Smooth muscle cell (in vitro differentiated cells): ENCODE measurements around the gene PNMT. TPM values are rescaled to one million over a fixed set of nuclear protein-coding genes. Genes with fewer than 3 reads are reported as not detected.

Experiments
- DNase-seq: peaks from one replicate; lab custom pipeline; 2025; ENCODE audit not compliant: unreplicated experiment; lab: John Stamatoyannopoulos, UW
- H2AFZ ChIP-seq: fragments of 200-600 bp; sonication (generic); 2 replicates; pipeline ENCODE4 v1.6.0; 2016; ENCODE audit warnings: antibody characterized with exemption, low read depth, mild to moderate bottlenecking
- H3F3A ChIP-seq: fragments of 200-600 bp; sonication (generic); 2 replicates; pipeline ENCODE4 v1.6.0; 2017; ENCODE audit warnings: antibody characterized with exemption, low read depth
- H3K27ac ChIP-seq: fragments of 200-600 bp; sonication (generic); 2 replicates; pipeline ENCODE4 v1.5.1; 2016; ENCODE audit warnings: low read depth, mild to moderate bottlenecking
- H3K27me3 ChIP-seq: fragments of 200-600 bp; sonication (generic); 2 replicates; pipeline ENCODE4 v1.6.1; 2016; ENCODE audit warnings: low read depth, mild to moderate bottlenecking
- H3K36me3 ChIP-seq: fragments of 200-600 bp; sonication (generic); 2 replicates; pipeline ENCODE4 v1.5.1; 2016; ENCODE audit warnings: low read depth
- H3K4me1 ChIP-seq: fragments of 200-600 bp; sonication (generic); 2 replicates; pipeline ENCODE4 v1.5.1; 2016; ENCODE audit warnings: low read depth
- H3K4me2 ChIP-seq: fragments of 200-600 bp; sonication (generic); 2 replicates; pipeline ENCODE4 v1.6.0; 2016; ENCODE audit warnings: mild to moderate bottlenecking
- H3K4me3 ChIP-seq: fragments of 200-600 bp; sonication (generic); 2 replicates; pipeline ENCODE4 v1.5.1; 2016; ENCODE audit warnings: mild to moderate bottlenecking
- H3K79me2 ChIP-seq: fragments of 200-600 bp; sonication (generic); 2 replicates; pipeline ENCODE4 v1.6.0; 2016; ENCODE audit warnings: low read depth, mild to moderate bottlenecking
- H3K9ac ChIP-seq: fragments of 200-600 bp; sonication (generic); 2 replicates; pipeline ENCODE4 v1.6.0; 2016; ENCODE audit warnings: low read depth
- H3K9me3 ChIP-seq: fragments of 200-600 bp; sonication (generic); replicated peaks from 2 replicates; pipeline ENCODE4 v1.5.1; 2016; ENCODE audit warnings: low read depth
- H4K20me1 ChIP-seq: fragments of 200-600 bp; sonication (generic); 2 replicates; pipeline ENCODE4 v1.6.0; 2016; ENCODE audit warnings: low read depth
- WGBS: methylation state at CpG from one replicate; pipeline ENCODE4 v1.1.7; 2016; ENCODE audit warnings: low lambda C conversion rate; 5-methylcytosine and 5-hydroxymethylcytosine counted together
- polyA plus RNA-seq: library from polyadenylated mRNA; unstranded; fragments of >200 nt; fragmentation: Nextera tagmentation; extraction: Ambion mirVana; gene quantifications from 2 replicates; pipeline ENCODE4 v1.2.1, GENCODE V29; 2016
- total RNA-seq: library from RNA; depleted of rRNA; stranded (reverse); fragments of >200 nt; gene quantifications from 2 replicates; pipeline ENCODE4 v1.2.3, GENCODE V29; 2014
- TF ChIP-seq, protein P1 (sequence below): fragments of 200-600 bp; sonication (generic); IDR thresholded peaks from 2 replicates; pipeline ENCODE4 v1.5.1; 2017; ENCODE audit warnings: borderline replicate concordance, mild to moderate bottlenecking, antibody characterized with exemption; ENCODE audit not compliant: insufficient read depth, poor library complexity, severe bottlenecking

PNMT gene
- total and polyA plus RNA-seq, 2 experiments from 2014 or later, result 0.23 TPM; not detected in 1

- no peak overlapping the region for H3K9ac ChIP-seq
- no peaks in the 10 kb centered on the region for H3K9me3 ChIP-seq
- DNase-seq, result no peak
- H3K79me2 ChIP-seq, result no peaks in the 10 kb centered on the region
- no peak overlapping the region for H3K4me2 ChIP-seq
- H3F3A ChIP-seq, result no peaks in the 10 kb centered on the region
- no peak overlapping the region for H3K4me3 ChIP-seq
- peaks cover 5% of the 10 kb centered on the region for H3K4me1 ChIP-seq
- TF ChIP-seq, protein P1, sequence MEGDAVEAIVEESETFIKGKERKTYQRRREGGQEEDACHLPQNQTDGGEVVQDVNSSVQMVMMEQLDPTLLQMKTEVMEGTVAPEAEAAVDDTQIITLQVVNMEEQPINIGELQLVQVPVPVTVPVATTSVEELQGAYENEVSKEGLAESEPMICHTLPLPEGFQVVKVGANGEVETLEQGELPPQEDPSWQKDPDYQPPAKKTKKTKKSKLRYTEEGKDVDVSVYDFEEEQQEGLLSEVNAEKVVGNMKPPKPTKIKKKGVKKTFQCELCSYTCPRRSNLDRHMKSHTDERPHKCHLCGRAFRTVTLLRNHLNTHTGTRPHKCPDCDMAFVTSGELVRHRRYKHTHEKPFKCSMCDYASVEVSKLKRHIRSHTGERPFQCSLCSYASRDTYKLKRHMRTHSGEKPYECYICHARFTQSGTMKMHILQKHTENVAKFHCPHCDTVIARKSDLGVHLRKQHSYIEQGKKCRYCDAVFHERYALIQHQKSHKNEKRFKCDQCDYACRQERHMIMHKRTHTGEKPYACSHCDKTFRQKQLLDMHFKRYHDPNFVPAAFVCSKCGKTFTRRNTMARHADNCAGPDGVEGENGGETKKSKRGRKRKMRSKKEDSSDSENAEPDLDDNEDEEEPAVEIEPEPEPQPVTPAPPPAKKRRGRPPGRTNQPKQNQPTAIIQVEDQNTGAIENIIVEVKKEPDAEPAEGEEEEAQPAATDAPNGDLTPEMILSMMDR, result no peak
- H3K27ac ChIP-seq, result no peak overlapping the region
- WGBS, result 92% methylated on average over 22 of the region's 22 CpGs
- H3K36me3 ChIP-seq, result no peaks in the 10 kb centered on the region
- H3K27me3 ChIP-seq, result peaks cover 25% of the 10 kb centered on the region
- H4K20me1 ChIP-seq, result peaks cover 6% of the 10 kb centered on the region
- H2AFZ ChIP-seq, result no peak overlapping the region
Observed at GRCh38 chr17:39662551-39663339, 5.5 kb upstream of the PNMT start.

- no peaks in the 10 kb centered on the region for H3K9me3 ChIP-seq
- peaks cover 10% of the 10 kb centered on the region for H3K4me1 ChIP-seq
- peak overlapping the region; percentile 74 for H3K4me2 ChIP-seq
- no peaks in the 10 kb centered on the region for H3F3A ChIP-seq
- no peaks in the 10 kb centered on the region for H3K36me3 ChIP-seq
- peaks cover 31% of the 10 kb centered on the region for H3K27me3 ChIP-seq
- H3K27ac ChIP-seq, result no peak overlapping the region
- H3K4me3 ChIP-seq, result no peak overlapping the region
- H3K79me2 ChIP-seq, result no peaks in the 10 kb centered on the region
- H2AFZ ChIP-seq, result no peak overlapping the region
- DNase-seq, result no peak
- TF ChIP-seq, protein P1, result no peak
- 43% methylated on average over 4 of the region's 4 CpGs for WGBS
- H3K9ac ChIP-seq, result no peak overlapping the region
- H4K20me1 ChIP-seq, result peaks cover 6% of the 10 kb centered on the region
Observed at GRCh38 chr17:39663340-39663687, 4.9 kb upstream of the PNMT start.

DNA sequence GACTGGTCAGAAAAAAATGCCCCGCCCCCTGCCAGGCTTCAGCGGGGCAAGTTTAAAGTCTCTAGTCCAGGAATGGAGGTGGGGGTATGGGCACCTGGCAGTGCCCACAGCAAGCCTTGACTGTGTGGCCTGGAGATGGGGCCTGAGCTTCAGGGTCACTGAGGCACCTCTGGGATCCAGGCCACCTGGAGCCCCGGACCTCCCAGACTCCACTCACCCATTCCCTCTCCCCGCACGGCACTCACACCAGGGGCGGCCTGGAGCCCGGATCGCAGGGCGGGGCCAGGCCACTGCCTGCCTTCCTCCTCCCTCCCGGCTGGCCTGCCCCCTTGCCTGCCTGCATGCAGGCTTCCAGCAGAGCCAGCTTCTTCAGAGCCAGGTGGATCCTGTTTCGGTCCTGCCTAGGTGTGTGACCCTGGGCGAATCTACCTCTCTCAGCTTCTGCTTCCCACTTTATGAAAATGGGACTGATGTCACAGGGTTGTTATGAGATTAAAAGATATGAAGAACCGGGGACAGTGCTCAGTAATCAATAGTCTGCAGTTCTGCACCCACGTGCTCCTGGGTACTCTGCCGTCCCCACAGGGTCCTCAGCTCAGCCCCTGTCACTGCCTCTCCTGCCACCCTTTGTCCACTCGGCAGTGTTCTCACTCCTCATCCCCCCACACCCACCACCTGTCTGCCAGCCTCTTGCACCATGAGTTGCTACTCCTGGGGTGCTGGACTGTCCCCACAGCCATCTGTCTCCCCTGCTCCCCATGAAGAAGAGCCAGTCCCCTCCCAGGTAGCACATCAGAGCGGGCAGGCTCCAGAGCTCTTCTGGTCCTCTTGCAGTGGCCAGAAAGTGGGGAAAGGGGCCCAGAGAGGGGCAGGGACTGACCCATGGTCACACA is 4.3 kb upstream of the PNMT start:
- Histone ChIP-seq H3K4me2 (peak overlapping the region; percentile 74), H3K79me2 (no peaks in the 10 kb centered on the region), H4K20me1 (peaks cover 6% of the 10 kb centered on the region), H3K4me1 (peaks cover 10% of the 10 kb centered on the region), H2AFZ (no peak overlapping the region), H3K27ac (no peak overlapping the region), H3K9me3 (no peaks in the 10 kb centered on the region), H3K27me3 (peaks cover 37% of the 10 kb centered on the region), H3K36me3 (no peaks in the 10 kb centered on the region), H3K4me3 (no peak overlapping the region), H3K9ac (no peak overlapping the region), H3F3A (no peaks in the 10 kb centered on the region)
- DNase-seq, result no peak
- TF ChIP-seq, protein P1, result no peak
- 18% methylated on average over 15 of the region's 17 CpGs for WGBS
